Endothelial cell of umbilical vein (primary cell): ENCODE data around the gene OR5D18.

Experiments
- EZH2 ChIP-seq: IDR thresholded peaks from 2 replicates; pipeline ENCODE4 v1.6.1; 2012; ENCODE audit warnings: borderline replicate concordance, low read depth, mild to moderate bottlenecking, moderate library complexity, low read length, inconsistent platforms; ENCODE audit not compliant: severe bottlenecking
- POLR2AphosphoS5 ChIP-seq: IDR thresholded peaks from 2 replicates; pipeline ENCODE4 v1.6.1; 2012; ENCODE audit warnings: low read depth, mild to moderate bottlenecking, control low read depth, low read length, moderate library complexity; ENCODE audit not compliant: insufficient read depth

- TF ChIP-seq EZH2 (no peak), POLR2AphosphoS5 (no peak)
These were observed 26.1 kb upstream of the OR5D18 start for GRCh38 chr11:55793321-55793720.
